Limb (tissue), 2 donors: Measurements from ENCODE around the gene PERM1.
"Not testable (repeated sequence)": the region's sequence is repeated elsewhere in the genome, so short reads cannot be mapped to it uniquely, and the experiment has no call there.

Source experiments
- DNase-seq, 2 donors: peaks; one replicate each; pipeline ENCODE4 v3.0.0-alpha.2; 2016; ENCODE audit errors: extremely low spot score in 2 of 2

The PERM1 gene

DNA sequence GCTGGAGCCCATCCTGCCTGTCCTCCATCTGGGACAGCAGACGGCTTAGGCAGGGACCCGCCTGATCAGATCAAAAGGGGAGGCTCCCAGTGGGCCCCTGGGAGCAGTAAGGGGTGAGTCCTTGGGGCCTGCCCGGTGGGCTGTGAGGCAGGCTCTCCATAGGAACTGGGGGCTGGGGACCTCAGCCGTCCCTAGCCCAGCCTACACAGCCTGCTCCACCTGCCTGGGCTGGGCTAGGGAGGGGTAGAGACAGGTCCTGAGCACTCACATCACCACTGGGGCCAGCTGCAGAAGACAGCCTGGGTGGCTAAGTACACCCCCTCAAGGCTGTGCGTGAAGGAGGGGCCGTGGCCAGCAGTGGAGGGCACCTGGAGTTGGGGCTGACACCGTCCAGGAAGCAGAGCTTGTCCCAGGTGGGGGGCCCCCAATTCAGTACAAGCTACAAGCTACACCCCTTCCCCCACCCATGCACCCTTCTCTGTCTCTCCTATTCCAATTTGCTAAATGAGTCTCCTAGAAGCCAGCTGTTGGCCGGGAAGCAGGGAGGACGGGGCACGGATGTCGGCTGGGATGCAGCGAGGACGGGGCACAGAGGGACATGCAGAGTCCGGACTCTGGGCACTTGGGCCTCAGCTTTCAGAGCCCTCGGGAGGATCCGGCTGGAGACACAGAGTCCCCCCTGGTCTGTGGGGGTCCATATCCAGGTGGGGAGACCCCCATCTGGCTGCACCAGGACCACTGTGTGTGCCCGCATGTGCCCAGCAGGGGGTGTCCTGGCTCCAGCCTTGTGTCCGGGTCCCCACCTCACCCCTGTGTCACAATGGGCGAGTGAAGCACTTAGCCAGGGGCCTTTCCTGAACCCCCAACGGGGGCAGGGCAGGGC is 33.1 kb upstream of the PERM1 start:
- peak in 1 of 2 donors; percentile 53 for DNase-seq

DNA sequence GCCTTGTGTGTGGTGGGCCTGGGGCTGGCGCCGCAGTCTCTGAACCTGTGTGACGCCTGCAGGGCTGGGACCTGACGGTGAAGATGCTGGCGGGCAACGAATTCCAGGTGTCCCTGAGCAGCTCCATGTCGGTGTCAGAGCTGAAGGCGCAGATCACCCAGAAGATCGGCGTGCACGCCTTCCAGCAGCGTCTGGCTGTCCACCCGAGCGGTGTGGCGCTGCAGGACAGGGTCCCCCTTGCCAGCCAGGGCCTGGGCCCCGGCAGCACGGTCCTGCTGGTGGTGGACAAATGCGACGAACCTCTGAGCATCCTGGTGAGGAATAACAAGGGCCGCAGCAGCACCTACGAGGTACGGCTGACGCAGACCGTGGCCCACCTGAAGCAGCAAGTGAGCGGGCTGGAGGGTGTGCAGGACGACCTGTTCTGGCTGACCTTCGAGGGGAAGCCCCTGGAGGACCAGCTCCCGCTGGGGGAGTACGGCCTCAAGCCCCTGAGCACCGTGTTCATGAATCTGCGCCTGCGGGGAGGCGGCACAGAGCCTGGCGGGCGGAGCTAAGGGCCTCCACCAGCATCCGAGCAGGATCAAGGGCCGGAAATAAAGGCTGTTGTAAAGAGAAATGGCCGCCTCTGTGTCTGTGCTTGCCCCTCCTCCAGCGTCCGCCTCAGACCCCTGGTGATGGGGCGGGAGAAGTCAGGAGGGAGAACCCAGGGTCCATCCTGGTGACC is 32.2 kb upstream of the PERM1 start:
- DNase-seq: peak in 1 of 2 donors; percentile 34

DNA sequence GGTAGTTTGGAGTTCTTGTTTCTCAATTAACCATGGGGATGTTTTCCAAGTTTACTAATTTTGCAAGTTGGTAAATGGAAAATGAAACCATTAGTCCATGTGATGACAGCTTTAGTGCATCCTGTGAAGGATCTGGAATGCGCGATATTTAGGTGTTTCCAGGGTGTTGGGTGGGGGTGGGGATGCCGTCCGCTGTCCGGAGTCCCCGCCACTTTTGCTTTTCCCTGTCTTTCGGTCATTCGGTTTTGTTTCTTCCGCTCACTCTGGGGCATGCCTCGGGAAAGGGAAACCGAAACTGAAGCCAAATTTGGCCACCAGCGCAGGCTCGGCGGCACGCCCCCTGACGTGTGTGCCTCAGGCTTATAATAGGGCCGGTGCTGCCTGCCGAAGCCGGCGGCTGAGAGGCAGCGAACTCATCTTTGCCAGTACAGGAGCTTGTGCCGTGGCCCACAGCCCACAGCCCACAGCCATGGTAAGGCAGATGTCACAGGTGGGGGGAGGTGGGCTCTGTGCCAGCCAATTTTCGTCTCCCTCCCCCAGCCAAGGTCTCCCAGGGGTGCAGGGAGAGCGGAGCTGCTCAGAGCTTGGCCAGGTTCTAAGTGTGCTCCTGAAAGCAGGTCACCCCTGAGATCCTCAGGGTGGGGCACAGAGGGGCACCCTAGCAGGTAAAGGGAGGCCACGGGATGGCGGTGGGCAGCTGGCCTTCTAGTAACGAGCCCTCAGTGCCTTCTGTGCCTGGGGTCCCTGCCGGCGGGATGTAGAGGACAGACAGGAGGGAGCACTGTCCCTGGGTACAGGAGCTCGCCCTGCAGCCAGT is 31.4 kb upstream of the PERM1 start, which contains the start of gene ISG15:
Gene ISG15, plus strand, starts transcription at position 393 of the 817 bp plus-strand sequence. Its CDS starts 77 bp downstream, at position 470.
- DNase-seq: peak; percentile 79 to 85

DNA sequence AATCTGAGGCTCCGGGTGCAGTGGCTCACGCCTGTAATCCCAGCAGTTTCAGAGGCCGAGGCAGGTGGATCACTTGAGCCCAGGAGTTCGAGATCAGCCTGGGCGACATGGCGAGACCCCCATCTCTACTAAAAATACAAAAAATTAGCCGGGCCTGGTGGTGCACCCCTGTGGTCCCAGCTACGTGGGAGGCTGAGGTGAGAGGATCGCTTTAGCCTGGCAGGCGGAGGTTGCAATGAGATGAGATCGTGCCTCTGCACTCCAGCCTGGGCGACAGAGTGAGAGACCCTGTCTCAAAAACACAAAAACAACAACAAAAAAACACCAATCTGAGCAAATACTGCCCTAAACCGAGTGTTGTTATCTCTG is 30.8 kb upstream of the PERM1 start:
- not testable (repeated sequence) for DNase-seq

DNA sequence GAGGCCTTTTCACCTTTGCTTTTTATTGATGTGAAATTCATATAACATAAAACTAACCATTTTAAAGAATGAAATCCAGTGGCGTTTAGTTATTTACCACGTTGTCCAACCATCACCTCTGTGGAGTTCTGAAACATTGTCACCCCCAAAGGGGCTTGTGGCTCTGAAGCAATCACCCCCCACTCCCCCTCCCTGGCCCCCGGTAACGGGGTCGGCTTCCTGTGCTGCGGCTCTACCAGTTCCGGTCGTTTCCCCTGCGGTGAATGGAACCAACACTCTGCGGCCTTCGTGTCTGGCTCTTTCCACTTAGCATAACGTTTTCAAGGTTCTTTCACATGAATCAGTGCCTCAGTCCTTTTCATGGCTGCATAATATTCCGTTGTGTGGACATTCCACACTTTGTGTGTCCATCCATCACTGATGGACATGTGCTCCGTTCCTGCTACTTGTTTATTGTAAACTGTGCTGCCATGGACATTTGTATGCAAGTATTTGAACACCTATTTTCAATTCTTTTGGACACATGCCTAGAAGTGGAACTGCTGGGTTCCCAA is 29.6 kb upstream of the PERM1 start:
- DNase-seq: no peak

DNA sequence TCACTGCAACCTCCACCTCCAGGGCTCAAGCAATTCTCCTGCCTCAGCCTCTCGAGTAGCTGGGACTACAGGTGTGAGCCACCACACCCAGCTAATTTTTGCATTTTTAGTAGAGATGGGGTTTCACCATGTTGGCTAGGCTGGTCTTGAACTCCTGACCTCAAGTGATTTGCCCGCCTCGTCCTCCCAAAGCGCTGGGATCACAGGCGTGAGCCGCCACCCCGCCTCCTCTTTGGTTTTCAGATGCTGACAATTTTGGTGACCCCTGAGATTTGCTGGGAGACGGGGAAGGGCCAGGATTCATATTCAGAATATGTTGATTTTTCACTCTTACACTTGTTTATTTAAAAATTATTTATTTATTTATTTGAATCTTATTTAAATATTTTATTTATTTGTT is 28.2 kb upstream of the PERM1 start:
- DNase-seq: not testable (repeated sequence)

DNA sequence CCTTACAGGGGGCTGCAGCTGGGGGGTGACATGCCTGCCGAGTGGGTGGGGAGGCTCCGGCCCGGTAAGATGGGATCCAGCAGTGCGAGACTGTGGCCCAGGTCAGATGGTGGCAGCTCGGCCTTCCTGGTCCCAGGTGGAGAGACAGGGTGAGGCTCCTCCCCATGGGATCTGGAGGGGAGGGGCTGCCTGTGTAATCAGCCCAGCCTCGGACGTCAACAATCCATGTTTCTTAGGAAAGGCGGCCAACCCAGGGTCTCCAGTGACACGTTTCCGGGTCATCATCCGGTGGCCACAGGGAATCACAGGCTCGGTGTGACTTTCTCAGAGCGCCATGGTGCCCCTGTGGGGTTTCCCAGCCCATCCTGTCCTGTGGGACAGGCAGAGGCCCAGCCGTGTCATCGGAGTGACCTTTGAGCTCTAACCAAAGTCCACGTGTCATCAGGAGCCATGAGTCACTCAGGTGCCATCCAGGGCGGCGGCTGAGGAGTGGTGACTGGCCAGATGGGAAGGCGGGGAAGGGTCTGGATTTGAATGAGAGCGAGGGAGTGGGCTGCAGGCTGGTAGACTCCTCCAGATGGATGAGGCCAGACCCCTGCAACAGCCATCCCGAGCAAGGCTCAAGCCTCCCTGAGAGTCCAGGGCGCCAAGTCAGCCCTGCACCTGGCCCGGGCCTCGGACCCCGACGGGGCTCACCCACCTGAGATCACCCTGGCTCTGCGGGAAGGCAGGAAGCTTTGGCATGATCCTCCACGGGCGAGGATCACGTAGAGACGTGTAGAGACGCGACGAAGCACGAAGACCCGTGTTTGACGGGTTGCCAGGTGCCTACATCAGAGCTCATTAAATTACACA is 24.6 kb upstream of the PERM1 start:
- no peak for DNase-seq

DNA sequence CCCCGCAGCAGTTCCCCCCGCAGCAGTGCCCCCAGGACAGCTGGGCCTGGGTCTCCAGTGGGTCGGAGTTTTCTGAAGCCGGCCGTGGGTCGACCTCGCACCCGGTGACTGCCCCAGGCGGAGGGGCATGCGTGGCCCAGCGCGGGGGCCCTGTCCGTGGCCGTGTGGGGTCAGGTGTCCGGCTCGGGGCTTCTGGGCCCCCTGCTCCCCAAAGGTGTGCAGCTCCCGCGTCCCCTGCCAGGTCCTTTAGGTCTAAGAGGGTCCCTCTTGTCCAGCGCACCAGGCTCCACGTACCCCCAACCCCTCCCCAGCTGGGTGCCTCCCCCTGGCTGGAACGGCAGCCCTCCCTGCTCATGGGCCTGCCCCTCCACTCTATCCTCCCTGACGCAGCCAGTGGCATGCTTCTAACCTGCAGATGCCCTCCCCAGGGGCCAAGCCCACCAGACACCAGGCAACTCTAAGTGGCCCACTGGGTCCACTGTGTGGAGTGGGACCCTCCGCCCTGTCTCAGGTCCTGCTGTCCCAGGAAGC is 23.9 kb upstream of the PERM1 start:
- no peak for DNase-seq

DNA sequence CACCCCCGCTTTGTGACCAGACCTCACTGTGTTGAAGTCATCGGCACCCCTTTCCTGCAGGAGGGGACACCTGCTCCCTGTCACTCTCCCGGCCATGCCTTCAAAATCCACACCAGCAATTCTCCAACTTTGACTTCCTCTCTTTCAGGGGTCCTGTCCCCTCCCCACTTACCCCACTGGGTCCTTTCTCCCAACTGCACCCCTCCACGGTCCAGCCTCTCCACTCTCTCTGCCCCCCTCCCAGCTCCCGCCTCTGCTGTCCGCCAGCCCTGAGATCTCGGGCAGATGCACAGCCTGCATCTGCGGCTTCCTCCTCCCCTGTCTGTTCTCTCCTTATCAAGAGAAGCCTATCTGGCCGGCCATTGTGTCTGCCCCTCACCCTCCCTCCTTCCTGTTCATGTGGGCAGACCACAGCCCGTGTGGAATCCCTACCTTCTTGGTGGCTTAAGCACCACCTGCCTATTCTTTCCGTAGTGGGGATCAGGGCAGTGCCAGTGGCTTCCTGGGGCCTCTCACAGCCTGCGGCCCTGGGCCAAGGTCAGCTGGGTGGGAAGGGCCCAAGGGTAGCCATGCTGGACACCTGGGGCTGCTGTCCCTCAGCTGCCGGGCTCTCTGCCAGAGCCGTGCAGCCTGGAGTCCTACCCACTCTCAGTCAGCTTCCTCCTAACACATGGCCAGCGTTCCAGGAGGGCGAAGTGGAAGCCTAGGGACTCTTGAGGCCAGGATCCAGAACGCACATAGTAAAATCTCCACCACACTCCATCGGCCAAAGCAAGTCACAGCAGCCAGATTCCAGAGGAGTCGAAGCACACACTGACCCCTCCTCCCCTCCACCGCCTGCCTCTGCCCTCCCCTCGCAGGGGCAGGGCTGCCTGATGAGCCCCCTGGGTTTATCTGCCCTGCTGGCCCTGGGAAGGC is 23.1 kb upstream of the PERM1 start:
- DNase-seq: peak in 1 of 2 donors; percentile 45

DNA sequence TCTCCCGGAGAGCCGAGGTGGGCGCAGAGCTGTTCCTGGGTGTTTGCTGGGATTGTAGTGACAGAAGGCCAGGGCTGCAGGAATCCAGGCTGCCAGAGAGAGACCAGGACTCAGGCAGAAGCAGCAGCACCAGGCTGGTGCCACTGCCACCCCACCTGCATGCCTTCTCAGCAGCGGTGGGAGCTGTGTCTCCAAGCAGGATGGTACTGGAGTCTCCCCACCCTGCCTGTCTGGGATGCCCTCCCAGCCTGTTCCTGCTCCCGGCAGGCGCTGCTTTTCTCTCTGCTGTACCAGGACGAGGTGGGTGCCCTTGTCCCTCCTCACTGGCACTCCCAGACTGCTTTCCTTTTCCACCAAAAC is 22.5 kb upstream of the PERM1 start:
- no peak for DNase-seq

DNA sequence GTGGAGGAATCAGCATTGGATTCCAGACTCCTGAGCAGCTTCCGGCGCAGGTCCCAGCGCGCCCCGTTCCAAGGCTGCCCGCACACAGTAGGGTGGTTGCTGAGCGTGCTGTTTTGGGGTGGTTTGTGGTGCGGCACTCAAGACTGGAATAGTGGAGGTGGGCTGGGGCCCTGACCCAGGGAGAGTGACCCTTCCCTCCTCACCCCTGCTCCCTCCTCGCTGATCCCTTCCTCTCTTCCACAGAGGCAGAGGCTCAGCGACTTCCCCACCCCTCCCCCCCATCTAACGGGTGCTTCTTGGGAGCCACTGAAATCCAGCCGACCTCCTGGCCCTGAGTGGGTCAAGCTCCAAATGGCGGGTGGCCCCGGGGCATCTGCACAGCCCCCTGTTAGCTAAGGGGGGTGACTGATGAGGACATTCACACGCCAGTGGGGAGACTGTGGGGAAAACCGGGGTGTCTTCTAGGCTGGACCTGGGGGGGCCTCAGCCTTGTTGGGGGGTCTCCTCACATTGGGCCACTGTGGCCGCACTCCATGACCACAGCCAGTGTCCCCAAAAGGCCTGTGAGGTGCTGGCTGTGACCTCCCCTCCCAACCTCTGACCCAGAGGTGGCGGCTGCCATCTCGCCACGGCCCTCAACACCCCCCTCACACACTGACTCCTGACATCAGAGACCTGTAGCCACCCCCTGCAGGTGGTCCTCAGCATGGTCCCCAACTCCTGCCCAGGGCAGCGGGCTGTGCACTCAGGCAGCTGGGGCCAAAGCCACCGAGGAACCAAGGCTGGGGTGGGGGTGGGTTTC is 21.9 kb upstream of the PERM1 start:
- peak in 1 of 2 donors; percentile 34 for DNase-seq

DNA sequence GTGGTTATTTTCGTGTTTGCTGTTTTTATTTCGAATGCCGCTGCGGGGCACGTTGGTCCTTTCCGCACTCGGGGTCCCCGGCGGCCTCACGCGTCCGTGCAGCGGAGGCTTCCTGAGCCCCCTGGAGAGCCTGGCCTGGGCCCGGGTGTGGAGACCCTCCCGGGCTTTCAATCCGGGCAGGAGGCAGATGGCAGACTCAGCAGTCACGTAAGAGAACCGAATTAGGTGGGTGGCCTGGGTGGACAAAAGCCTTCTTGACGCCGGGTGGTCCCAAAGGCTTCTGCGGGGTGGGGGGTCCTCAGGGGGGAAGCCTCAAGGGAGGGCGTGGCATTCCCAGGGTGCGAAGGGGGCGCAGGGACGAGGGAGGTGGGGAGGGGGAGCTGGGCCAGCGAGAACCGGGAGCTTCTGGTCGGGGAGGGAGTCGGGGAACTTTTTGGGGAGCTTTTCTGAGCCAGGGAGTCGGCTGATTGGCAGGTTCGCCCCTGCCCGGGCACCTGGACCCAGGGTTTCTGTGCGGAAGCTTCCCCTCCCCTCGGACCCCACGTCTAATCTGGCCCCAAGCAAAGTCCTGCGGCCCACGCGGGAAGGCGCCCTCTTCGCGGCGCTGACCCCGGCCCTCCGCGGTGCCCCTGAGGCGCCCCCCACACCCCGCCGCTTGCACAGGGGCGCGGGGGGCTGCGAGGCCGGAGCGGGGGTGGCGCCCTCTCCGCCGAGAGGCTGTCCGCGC is 19.3 kb upstream of the PERM1 start:
- DNase-seq: peak in 1 of 2 donors; percentile 62

DNA sequence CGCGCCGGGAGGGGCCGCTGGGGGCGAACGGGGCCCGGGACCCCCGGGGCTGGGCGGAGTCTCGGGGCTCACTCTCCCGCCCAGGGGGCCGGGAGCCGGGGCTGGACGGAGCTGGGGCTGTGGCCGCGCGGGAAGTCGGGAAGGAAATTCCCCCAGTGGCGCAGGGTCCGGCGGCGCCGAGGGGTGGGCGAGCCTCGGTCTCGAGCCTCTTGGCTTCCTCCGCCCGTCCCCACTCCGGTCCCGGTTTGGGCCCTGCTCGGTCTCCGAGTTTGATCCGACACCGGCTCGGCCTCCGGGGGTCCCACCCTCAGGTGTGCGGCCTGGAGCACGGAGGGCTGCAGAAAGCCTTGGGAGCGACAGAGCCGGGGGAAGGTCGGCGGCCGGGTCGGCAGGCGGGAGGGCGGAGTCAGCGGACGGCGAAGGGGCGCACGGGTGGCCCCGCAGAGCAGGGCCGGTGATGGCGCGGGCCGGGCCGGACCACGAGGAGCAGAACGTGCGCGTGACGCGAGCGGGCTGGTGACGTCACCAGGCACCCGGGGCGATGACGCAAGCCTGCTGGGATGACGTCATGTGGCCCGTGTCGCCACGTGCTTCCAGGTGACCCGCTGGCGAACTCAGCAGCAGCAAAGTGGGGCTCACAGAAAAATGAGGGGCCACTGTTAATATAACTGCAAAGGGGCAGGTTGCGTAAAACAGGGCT is 18.6 kb upstream of the PERM1 start:
- peak; percentile 61 to 93 for DNase-seq

DNA sequence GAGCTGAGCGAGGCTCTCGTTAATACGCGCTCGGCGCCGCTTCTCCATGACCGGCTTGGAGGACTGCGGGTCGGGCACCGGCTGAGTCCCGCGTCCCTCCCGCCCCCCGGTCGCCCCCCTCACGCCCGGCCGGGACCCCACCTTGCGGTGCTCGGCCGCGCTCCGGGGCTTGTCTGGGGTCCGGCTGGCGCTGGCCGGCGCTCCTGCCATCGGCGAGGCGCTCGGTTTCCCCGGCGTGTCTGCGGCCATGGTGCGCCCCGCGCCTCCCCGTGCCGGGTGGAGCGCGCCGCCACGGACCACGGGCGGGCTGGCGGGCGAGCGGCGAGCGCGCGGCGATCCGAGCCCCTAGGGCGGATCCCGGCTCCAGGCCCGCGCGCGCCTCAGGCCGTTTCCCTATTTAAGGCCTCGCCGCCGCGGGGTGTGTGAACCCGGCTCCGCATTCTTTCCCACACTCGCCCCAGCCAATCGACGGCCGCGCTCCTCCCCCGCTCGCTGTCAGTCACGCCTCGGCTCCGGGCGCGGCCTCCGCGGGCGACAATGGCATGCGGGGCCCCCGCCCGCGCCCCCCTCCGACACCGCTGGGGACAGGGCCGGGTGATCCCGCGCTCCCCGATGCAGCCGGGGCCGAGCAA is 17.9 kb upstream of the PERM1 start, which contains the start of gene HES4:
Gene HES4, minus strand, starts transcription at position 373 of the 632 bp plus-strand sequence. Its CDS starts 124 bp downstream, at position 249.
- peak; percentile 90 to 94 for DNase-seq

DNA sequence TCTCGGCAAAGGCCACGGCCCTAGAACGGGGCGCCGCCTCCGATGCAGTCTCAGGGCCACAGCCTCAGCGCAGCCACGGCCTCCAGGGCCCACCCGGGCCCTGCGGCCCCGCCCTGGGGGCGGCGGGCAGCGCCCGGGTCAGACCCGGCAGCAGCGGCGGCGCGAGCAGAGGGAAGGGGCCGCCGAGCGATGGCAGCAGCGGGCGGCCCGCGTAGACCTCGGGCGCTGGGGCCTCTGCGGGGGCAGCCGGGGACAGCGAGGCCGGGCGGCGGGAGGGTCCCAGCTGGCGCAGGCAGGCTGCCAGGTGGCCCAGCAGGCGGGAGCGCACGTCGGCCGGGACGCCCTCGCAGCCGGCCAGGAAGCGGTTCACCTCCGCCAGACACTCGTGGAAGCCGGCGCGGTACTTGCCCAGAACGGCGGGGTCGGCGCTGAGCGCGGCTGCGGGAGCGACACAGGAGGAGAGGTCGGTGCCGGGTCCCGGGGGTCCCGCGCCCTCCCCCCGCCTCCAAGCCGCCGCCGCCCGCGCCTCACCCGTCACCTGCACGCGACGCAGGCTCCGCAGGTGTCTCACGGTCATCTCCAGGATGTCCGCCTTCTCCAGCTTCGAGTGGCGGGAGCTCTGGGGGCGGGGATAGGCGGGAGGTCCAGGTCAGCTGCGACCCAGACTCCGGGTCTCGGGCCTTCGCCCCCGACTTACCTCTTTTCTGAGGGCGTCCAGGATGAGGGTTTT is 17.3 kb upstream of the PERM1 start:
- peak in 1 of 2 donors; percentile 67 for DNase-seq

DNA sequence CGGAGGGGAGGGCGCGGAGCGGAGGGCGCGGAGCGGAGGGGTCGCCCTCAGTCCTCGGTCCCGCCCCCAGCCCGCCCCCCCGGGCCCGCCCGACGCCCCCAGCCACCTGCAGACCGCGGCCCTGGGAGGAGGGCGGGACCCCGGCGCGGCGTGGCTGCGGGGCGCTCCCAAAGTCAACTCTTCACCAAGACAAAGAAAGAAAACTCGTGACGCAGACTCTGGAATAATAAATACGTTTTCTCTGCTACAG is 16.8 kb upstream of the PERM1 start:
- peak in 1 of 2 donors; percentile 73 for DNase-seq
